ENCODE data around the gene ASB5.
A peak's percentile ranks its signal among the peaks of the same experiment; 100 is the strongest.
"Not testable (repeated sequence)": the region's sequence is repeated elsewhere in the genome, so short reads cannot be mapped to it uniquely, and the experiment has no call there.

ASB5 gene

DNA sequence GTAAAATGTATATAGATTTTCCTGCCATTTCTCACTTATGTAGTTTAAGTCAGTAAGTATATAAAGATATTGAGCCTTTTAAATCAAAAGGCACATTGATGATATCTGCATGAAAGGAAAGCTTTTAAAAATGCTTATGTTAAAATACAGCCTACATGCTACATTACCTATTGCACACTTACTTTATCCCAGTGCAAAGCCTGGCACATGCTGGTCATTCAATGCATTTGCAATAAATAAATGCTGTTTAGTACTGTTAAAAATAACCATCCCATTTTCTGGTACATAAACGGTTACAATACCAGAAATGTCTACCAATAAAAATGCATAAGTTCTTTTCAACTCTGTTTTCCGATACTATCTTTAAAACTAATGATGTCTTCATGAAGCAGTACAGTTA lies 51.5 kb downstream of the ASB5 start:
- DNase-seq: no peak

GRCh38 chr4:176212351-176212750 lies 56.7 kb downstream of the ASB5 start:
- DNase-seq: not testable (repeated sequence)

GRCh38 chr4:176210579-176211296 lies 58.3 kb downstream of the ASB5 start:
- DNase-seq: no peak

- no peak for DNase-seq
These were observed 58.9 kb downstream of the ASB5 start for GRCh38 chr4:176210101-176210500.

GRCh38 chr4:176209535-176209934 lies 59.5 kb downstream of the ASB5 start:
- DNase-seq: no peak

DNA sequence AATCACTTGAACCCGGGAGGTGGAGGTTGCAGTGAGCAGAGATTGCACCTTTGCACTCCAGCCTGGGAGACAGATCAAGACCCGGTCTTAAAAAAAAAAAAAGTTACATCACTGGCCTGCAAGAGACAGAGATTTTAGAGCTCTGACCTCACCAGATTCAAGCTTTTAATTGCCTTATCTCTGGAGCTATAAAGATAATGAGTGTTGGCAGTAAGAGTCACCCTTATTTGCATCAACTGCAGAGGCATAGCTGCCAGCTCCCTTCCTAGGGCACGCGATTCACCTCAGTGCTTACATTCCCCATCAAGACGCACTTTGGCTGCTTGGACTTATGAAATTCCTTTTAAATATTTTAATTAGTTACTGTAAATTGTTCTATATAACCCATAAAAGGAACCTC lies 61.2 kb downstream of the ASB5 start:
- DNase-seq: no peak

DNA sequence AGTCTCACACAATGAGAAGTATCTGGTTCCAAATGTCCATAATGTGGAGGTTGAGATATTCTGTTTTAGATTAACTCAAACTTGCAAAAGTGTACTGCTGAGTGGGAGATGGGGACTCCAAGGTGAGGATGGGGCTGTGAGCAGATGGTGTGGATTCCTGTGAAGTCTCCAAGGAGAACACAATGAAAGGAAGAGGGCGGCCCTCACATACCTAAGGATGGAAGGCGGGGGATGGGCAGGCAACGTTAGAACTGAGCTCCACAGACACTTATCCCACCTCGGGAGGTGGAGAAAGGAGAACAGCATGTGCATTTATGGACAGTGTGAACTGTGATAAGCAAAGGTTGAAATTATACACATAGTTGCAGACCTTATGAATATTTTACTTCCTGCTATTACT lies 63.7 kb downstream of the ASB5 start:
- DNase-seq: no peak

- no peak for DNase-seq
These were observed 70.6 kb downstream of the ASB5 start for GRCh38 chr4:176198316-176198903.

DNA sequence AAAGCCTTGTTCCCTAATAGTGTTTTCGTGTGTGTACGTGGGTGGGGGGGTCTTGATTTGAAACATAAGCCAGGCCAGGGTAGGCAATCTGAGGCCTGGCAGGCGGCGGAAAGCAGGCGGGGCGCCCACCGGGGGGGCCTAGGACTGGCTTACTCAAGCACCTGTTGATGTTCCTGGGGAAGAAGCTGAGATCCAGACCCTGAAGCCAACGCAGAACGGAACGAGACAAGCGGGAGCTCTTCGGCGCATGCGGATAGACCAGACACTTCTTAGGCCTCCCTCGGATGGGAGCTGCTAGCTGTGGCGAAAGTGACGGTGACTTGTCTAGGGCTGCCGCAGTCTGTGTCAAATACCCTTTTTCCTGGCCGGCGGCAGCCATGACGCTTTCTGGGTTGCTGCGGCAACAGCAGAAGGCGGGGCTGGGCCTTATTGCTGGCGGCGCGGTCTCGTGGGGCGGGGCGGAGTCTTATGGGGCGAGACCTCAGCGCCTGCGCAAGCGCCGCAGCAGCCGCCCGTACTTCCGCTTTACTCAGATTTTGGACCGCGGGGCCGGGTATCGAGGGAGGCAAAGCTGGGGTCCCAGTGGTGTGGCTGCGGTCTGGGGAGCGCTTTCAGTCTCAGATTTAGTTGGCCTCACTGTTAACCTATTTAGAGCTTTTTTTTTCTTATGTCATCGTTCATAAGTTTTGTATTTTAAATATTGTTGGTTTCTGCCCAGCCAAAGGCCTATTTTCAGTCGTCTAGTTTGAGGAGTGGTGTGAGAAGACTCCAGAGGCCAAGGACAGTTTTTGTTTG lies 73.6 kb downstream of the ASB5 start, which contains the start of gene SPATA4:
Gene SPATA4, minus strand, starts transcription at position 402 of the 795 bp plus-strand sequence. Its CDS starts 23 bp downstream, at position 379.
- DNase-seq: peak; percentile 96

- peak; percentile 66 for DNase-seq
These were observed 75.1 kb downstream of the ASB5 start for GRCh38 chr4:176193938-176194337.

- no peak for DNase-seq
These were observed 75.9 kb downstream of the ASB5 start for GRCh38 chr4:176193126-176193525.

DNA sequence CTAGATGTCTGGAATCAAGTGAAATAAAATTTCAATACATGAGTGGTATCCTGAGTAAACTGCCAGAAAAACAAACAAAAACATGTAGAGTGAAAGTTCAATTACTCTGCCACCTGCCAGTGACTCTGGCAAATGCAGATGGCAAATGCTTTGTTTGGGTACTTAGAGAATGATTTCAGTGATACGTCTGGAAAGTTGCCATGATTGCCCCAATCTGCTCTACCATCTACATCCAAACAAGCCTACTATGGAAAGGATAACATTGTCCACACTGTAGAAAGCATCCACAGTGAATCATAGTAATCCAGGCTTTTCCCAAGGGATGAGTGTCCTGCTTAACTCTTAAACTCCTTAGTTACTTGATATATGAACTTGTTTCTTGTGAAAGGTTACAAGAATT lies 77.0 kb downstream of the ASB5 start:
- DNase-seq: no peak

DNA sequence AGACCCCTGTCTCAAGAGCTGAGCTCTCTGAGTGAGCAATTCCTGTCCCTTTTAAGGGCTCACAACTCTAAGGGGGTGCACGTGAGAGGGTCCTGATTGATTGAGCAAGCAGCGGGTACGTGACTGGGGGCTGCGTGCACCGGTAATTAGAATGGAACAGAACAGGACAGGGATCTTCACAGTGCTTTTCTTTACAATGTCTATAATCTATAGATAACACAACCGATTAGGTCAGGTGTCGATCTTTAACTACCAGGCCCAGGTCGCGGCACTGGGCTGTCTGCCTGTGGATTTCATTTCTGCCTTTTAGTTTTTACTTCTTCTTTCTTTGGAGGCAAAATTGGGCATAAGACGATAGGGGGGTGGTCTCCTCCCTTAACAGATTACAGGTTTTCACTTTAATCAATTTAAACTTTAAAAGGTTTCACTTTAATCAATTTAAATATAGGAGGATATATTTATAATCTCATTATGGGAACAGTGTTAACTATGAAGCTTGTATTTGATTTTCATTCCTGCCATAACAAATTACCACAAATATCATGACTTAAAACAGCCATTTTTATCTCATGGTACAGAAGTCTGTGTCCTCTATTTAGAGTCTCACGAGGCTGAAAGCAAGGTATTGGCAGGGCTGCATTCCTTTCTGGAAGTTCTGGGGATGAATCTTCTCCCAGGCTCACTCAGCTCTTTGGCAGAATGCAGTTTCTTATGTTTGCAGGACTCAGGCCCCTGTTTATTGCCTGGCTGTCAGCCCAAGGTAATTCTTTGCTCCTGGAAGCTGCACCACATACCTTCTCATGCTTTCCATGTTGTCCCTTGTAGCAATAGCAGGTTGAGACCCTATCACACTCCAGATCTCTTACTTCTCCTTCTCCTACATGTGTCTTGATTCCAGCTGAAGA lies 78.9 kb downstream of the ASB5 start:
- no peak for DNase-seq

DNA sequence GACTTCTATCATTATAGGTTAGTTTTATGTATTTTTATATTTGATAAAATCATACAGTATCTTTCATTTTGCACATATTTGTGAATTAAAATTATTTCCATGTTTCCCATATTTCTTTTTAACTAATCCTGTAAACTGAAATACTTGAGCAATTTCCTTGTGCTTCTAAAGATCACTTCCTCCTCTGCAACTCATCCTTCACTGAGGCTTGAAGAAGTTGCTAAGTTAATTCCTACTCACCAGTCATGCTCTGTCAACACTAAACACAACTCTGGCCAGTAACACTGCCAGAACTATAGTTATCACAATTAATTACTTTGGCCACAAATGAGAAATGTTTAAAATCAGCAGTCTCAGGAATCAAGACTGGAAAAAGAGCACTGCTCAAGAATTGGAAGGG lies 80.4 kb downstream of the ASB5 start:
- no peak for DNase-seq

GRCh38 chr4:176187624-176188023 lies 81.4 kb downstream of the ASB5 start:
- peak; percentile 9 for DNase-seq

DNA sequence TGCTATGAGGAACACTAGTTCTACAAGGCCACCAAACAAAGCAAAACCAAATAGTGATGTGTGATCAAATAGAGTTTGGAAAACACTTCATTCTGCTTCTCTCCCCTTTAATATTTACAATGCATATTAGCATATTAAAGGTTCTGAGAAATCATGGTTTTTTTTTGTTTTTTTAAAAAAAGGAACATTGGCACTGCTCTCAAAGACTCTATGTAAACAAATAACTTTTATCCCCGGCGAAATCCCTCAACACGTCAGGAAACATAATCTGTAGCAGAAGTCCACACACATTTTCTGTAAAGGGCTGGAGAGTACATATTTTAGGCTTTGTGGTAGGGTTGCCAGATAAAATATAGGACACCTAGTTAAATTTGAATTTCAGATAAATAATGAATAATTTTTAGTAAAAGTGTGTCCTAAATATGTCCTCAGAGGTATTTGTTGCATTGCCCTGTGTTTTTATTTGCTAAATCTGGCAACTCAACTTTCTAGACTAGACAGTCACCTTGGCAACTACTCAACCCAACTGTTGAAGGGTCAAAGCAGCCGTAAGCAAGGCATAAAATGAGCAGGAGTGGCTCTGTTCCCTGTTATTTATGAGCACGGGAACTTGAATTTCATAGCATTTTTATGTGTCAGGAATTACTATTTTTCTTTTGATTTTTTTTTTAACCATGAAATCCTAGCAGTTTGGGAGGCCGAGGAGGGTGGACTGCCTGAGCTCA lies 82.2 kb downstream of the ASB5 start:
- no peak for DNase-seq

DNA sequence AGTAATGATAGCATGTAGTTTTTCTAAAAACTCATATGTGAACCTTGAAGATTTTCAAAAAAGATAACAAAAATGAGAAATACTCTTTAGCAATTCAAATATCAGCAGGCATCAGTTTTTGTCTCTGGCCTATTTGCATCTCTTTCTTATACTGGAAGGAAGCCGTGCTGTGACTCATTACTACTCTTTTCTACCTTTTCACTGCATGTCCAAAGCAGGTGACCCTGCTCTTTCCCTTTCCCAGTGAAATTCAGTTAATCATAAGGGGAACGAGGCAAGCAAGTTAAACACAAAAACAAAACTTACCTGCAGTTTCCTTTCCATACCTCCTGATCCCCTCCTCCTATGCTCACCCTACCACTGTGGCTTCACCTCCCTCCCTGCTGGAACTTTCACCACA lies 83.0 kb downstream of the ASB5 start:
- DNase-seq: no peak

DNA sequence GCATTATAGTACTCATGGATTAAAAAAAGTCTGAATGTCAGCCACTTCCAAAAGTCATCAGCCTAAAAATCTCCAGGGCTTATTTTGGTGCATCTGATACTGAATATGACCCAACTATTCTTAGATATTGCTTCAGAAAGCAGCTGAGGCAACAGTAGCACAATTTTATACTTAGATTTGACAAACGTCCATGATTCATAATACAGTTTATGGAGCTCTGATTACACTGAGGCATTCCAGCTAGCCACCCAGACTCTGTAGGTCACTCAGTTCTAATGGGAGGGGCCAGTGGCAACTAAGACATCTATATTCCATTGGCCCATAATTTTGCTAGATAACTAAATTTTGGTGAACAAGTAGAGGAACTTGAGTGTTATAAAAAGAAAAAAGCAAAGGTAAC lies 84.0 kb downstream of the ASB5 start:
- no peak for DNase-seq
